ENCODE measurements around the gene BMPER. TPM values are rescaled to one million over a fixed set of nuclear protein-coding genes. Genes with fewer than 3 reads are reported as not detected.

BMPER gene
- total RNA-seq, 1 experiment from 2014 or later = 0.05 TPM

DNA sequence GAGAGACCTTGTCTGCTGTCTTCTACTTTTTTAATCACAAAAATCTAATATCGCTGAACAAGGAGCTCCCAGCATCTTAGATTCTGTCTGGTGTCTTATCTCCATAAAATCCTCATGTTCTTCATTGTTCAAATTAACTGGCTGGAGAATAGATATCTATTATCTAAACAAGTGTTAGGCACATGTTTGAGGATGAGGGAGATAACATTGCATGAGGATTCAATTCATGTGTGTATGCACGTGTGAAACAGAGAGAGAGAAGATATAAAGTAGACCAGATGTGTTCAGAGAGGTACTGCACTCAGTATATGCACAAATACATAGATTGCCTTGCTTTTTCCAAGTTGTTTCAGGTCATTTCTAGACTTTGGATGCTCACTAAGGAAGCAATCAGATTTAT, 5.4 kb downstream of the BMPER start:
- in situ Hi-C loops (cut with HindIII; ENCODE audit: low pct_unique_long_range_greater_than_20kb, low sequenced_read_pairs) = no loop called here
- no peak for DNase-seq (ENCODE audit: low read depth, low spot score)

DNA sequence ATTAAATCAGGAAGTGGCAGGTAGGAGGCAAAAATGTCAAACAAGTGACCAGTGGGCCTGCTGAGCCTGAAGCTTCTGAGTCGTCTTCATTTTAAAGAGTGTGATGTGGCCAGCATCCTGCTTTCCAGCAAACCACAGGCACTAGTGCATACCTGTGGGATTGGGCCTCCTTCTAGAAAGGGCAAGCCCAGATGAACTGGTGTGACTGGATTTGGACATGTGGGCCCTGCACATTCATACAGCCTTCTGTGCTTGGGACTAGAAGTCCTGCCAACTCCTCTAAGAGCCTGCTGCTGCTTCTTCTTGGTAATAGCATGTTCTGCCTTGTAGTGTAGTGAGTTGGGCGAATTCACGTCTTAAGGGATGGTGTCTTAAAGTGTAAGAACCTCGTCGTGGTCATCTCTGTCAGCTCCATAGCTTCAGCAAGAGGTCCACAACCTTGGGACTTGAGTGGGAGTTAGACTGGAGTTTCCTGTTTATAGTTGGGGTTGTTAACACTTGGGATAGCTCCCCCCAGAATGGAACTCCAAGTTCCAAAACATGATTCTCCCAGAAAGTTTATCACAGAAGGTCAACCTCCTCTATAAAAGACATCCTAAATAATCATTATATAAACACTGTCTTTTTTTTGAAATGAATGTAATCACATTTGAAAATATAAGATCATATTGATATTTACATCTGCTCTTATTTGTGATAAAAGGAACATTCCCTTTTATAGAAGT, 11.2 kb downstream of the BMPER start:
- in situ Hi-C loops (cut with HindIII; ENCODE audit: low pct_unique_long_range_greater_than_20kb, low sequenced_read_pairs) = no loop called here
- no peak for DNase-seq (ENCODE audit: low read depth, low spot score)

DNA sequence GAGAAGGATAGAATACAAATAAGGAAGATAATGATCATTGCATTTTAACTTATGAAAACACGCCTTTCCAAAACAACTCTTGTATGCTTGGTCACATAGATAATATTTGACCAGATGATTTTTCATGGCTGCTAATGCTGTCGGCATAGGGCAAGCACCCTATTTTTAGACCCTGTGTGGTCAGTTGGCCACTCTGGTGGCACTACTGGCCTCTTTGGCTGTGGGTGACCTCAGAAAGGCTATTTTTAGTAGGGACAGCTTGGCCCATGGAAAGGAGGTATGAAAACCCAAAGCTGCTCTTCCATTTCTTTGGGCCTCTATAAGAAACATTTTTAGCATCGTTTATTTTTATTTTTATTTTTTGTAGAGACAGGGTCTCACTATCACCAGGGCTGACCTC, 12.3 kb downstream of the BMPER start:
- in situ Hi-C loops (cut with HindIII; ENCODE audit: low pct_unique_long_range_greater_than_20kb, low sequenced_read_pairs) = no loop called here
- DNase-seq (ENCODE audit: low read depth, low spot score) = no peak

DNA sequence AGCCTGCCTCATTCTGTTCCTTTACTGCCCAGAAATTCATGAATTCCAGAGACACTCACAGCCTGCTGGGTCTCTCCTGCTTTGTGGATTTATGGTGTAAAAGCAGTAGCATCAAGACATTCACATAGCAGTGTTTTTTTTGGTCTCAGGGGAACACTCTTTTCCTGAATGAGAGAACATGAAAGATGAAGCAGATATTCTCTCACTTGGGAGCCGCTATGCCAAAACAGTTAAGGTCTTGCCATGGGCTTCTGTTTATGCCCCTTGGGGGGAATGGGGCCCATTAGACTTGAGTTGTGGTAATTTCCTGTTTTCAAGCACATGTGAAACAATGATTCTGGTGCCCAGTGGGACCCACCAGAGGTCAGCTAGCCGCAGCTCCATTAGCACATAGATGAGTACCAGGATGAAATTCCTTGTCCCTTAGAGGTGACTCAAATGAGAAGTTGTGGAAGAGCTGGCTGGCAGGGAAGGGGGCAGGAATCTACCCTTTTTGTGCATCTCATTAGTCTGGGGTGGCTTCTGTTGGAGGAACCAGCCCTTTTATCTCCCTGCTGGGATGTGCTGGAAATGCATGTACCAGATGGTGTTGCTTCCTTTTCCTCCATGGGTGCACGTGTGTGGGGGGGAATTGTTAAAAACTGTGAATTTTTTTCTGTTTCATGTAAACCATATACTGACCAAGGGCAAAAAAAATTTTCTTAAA, 13.3 kb downstream of the BMPER start:
- no peak for DNase-seq (ENCODE audit: low read depth, low spot score)
- in situ Hi-C loops (cut with HindIII; ENCODE audit: low pct_unique_long_range_greater_than_20kb, low sequenced_read_pairs) = no loop called here

DNA sequence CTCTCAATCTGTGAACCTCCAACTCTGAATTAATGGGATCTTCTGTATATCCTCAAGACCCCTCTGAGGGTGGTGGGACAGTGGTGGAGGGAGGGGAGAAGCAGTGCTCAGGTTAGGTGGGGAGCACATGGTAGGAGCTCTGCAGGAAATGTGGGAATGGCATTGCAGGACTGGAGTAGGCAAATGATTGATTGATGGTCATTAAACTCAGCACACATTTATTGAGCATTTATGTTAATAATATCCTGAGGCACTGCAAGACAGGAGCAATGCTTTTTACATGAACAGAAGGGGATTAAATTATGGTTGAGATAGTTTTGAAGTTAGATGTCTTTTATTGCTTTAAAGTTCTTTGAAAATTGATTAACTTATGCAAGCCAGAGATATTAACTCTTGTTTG, 14.1 kb downstream of the BMPER start:
- in situ Hi-C loops (cut with HindIII; ENCODE audit: low pct_unique_long_range_greater_than_20kb, low sequenced_read_pairs) = no loop called here
- no peak for DNase-seq (ENCODE audit: low read depth, low spot score)

DNA sequence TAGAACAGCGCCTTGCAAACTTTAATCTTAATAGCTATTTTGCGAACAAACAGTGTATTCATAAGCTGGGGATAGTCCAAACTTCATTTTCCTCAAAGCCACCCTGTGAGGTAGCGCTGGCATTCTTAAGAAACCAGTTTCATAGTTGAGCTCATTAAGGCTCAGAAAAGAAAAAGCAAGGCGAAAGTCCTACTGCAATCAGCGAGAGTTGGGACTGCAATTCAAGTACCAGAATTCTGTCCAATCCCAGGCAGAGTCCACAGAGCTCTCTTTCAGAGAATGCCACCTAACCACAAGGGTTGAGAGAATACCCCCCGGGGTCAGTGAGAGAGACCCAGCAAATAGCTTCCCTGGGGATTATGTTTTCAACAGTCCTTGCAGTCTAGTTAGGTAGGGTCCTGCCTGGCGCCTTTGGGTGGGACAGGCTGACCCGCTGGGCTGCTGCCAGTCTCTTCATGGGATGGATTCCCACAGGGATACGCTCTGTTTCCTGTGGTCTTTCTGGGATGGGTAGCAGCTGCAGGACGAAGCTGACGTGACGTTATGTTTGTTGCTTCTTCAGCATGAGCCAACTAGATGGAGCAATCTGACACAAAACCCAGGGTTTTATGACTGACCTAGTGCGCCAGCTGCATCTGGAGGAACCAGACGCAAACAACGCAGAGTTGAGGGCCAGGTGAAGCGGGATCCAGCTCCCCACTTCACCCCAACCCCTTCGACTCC, 16.0 kb downstream of the BMPER start:
- in situ Hi-C loops (cut with HindIII; ENCODE audit: low pct_unique_long_range_greater_than_20kb, low sequenced_read_pairs) = no loop called here
- DNase-seq (ENCODE audit: low read depth, low spot score) = peak; percentile 28

DNA sequence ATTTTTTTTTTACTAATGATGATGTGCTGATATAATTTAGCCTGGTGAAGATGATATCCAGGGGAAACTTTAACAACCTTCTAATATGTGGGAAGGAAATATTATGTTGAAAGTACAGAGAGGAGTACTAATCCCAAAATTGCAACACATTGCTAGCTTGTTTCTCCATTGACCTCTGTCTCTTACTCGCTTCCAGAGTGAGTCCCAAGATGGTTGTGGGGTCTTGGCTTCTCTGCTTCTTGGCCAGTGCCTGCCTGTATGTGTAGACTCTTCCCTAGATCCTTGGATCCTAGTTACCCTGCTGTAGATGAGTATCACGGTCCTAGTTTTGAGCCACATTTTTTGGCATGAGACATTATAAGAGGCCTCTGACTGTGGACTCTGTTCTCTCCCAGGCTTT, 17.5 kb downstream of the BMPER start:
- in situ Hi-C loops (cut with HindIII; ENCODE audit: low pct_unique_long_range_greater_than_20kb, low sequenced_read_pairs) = no loop called here

DNA sequence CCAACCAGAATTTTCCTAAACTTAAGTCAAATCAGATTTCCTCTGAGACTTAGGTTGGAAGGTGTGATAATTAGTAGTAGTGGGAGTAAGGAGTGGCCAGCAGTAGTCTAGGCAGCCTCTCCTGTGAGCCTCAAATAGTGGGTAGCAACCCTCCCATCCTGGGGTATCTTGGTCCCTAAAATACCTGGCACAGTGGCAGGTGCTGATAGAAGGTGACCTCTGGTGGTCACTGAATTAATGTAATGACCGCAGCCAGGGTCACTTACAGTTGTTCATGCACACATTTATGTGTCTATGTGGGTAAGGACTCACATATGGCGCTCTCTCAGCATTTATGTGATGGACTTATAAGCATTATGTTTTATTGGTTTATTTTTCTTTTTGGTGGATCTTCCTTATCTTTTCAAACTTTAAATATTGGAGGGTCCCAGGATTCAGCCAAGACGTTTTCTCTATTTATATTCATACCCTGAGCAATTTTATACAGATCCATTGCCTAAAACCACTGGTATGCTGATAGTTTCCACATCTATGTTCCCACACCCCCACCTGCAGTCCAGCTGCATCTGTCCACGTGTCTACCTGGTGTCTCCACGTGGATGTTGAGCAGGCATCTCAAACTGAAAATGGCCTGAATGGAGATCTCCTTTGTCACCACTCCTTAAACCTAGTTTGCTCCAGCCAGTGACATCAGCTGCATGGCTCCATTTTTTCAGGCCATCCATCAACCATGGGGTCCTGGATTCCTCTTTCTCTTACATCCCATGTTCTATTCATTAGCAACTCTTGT, 18.3 kb downstream of the BMPER start:
- no peak for DNase-seq (ENCODE audit: low read depth, low spot score)
- in situ Hi-C loops (cut with HindIII; ENCODE audit: low pct_unique_long_range_greater_than_20kb, low sequenced_read_pairs) = no loop called here

More for the DNA sequence above, 17.5 kb downstream of the BMPER start:
- no peak for DNase-seq (ENCODE audit: low read depth, low spot score)

DNA sequence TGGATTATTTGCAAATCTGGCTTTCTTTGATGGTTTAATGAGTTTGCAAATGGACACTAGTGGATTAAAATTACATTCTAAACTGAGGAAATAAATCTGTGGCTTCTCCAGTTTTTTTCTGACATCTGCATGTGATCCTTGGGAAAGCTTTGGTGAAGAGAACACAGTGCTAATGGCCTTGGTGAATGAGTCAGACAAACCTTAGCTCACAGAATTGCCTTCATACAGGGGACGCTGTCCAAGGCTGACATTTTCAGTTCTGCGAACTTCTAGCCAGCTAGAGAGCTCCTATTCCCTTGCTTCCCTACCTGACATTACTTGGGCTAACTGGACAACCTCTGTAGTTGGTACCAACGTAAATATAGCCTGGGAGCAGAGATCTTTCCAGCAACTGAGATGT, 21.2 kb downstream of the BMPER start:
- DNase-seq (ENCODE audit: low read depth, low spot score) = no peak
- in situ Hi-C loops (cut with HindIII; ENCODE audit: low pct_unique_long_range_greater_than_20kb, low sequenced_read_pairs) = no loop called here

DNA sequence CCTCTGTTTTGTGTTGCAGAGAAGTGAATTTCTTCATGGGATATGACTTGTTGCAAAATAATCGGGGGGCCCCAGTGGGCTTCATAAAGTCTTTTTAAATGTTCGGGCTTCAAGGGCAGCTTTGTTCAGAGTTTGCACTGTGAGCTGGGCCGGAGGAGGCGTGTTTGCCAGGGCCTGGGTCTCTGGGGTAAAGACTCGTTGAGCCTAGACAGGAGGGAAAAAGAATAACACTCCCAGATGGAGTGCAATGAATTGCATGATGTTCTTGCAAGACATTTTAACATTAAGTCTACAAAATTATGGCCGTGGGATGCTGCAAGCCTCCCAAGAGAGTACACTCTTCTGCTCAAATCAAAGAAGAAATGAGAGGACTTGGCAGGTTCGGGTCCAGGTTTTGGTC, 23.6 kb downstream of the BMPER start:
- in situ Hi-C loops (cut with HindIII; ENCODE audit: low pct_unique_long_range_greater_than_20kb, low sequenced_read_pairs) = no loop called here
- no peak for DNase-seq (ENCODE audit: low read depth, low spot score)

DNA sequence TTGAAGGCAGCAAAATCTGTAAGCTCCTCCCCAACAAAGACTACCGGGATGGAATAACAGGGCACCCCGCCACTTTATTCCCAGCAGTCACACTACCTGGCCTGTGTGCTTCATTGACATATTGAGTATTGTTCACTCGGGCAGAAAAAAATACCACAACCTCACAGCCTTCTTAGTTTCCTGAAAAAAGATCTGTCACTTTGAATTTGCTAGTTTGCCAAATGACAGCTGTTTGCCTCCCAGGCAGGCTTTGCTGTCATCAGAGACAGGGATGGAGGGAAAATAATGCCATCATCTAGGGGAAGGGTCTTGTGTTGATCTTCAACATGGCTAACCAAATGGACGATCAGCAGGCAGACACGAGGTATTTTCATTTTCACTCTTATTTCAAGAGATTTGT, 26.9 kb downstream of the BMPER start:
- in situ Hi-C loops (cut with HindIII; ENCODE audit: low pct_unique_long_range_greater_than_20kb, low sequenced_read_pairs) = no loop called here
- no peak for DNase-seq (ENCODE audit: low read depth, low spot score)

DNA sequence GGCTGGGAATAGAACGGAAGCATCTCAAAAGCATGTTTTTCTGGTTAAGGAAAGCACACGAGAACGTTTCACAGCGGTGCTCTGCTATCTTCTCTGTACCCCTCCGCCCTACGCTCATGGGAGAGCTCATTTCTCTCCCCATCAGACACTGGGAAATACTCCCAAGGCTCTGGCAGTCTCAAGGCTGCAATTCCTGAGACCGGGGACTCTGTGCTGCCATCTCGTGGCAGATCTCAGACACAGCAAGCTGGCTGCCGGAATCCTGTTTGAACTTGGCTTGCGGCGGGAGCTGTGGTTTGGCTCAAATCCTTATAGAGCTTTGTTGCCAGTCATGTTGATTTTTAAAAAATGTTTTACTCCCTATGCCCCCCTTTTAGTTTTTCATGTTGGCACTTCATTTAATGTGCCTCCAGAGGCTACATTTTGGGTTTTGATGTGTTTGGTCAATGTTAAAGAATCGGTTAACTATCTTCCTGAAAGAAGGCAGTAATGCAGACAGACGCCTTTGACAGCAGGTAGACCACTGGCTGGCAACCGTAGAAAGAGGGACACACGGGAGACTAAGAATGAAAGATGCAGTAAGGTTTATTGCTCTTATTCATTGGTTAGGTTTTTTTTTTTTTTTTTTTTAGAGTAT, 27.6 kb downstream of the BMPER start:
- in situ Hi-C loops (cut with HindIII; ENCODE audit: low pct_unique_long_range_greater_than_20kb, low sequenced_read_pairs) = no loop called here
- DNase-seq (ENCODE audit: low read depth, low spot score) = peak; percentile 93

DNA sequence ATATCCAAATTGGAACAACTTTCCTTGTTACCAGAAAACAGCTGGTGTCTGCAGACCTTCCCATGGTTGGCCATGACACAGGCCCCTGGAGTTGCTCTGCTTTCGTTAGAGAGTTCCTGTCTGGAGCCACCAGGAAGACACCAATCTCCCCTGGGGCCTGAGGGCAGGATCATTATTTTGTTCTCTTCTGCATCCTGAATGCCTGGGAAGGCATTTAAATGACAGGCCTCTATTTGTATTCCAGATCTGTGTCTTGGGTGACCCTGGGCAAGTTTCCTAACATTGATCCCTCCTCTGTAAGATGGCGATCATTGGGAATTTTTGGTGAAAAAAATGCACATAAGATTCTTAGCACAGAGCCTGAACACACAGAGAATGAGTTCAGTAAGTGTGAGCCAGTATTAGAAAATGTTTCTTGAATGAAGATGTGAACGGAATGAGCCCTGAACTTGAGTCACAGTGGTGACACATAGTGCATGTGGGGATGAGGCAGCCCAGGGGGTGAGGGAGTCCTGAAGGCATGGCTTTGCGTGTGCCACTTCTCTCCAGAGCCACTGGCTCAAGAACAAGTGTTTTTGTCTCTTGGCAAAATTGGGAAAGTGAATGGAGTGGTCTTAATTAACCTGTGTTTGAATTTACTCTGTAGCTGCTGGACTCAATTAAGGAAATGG, 28.4 kb downstream of the BMPER start:
- in situ Hi-C loops (cut with HindIII; ENCODE audit: low pct_unique_long_range_greater_than_20kb, low sequenced_read_pairs) = no loop called here
- no peak for DNase-seq (ENCODE audit: low read depth, low spot score)

DNA sequence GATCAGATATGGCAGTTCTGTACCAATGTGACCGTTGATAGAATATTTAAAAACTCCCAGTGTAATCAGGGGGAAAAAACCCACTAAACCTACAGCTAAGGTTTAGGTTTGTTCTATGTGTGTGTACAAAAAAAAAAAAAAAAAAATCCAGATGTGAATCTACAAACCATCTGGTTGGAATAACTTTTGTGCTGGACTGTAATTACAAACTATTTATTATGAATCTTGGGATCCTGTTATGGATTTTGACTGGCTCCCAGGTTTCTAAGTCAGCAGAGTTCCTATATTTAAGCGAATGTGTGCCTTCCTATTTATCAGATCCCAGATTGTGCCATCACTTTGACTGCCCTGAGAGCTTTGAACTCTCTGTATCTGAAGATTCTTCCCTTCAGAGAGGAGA, 29.1 kb downstream of the BMPER start:
- DNase-seq (ENCODE audit: low read depth, low spot score) = no peak
- in situ Hi-C loops (cut with HindIII; ENCODE audit: low pct_unique_long_range_greater_than_20kb, low sequenced_read_pairs) = no loop called here

DNA sequence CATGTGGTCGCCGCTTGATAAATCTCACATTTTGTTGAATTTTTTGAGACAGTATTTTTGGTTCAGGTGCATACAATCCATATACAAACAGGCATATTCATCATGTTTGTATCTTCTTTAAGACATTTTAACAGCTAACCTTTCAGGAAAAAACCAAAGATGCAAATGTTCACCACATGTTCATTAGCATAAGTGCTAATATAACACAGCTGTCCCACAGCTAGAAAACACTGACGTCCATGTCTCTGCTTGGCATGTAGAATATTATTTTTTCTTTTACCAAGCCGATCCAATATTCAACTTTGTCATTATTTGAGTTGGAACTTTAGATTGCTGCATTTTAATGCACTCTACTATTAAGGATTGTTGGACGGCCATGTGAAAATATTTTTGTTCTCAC, 31.2 kb downstream of the BMPER start:
- DNase-seq (ENCODE audit: low read depth, low spot score) = no peak
- in situ Hi-C loops (cut with HindIII; ENCODE audit: low pct_unique_long_range_greater_than_20kb, low sequenced_read_pairs) = no loop called here

DNA sequence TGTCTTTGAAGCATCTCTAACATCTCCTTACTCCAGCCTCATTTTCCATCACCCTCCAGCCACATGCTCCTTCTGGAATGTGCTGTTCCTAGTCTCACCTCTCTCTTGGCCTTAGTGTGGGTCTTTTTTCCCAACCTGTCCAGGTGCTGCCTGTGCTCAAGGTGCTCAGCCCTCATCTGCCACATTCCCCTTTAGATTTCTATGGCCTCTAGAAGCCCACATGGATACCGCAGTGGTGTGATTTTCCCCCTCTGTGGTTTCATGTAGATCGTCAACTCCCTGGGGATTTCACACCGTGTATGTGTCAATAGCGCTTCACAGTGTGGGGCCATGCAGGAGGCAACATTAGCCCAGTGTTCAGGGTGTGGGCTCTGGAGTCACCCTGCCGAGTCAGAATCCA, 32.5 kb downstream of the BMPER start:
- DNase-seq (ENCODE audit: low read depth, low spot score) = no peak
- in situ Hi-C loops (cut with HindIII; ENCODE audit: low pct_unique_long_range_greater_than_20kb, low sequenced_read_pairs) = no loop called here

DNA sequence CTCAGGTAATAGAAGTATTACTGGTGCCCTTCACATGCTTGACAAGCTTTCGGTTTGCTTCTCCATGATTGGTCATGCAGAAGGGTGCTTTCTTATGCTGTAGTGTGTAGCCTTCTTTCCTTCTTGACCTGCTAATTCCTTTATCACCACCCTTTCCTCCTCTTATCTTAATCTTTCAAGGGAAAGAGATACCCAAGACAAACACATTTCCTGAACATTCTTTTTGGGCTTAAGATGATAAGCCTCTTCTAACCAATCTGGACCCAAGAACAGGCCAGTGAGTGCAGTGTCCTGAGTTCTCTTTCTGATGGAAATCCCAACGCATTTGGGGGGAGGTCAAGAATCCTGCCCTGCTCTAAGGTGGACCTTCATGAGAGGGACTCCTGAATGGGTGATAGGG, 33.8 kb downstream of the BMPER start:
- in situ Hi-C loops (cut with HindIII; ENCODE audit: low pct_unique_long_range_greater_than_20kb, low sequenced_read_pairs) = no loop called here

More for the DNA sequence above, 33.8 kb downstream of the BMPER start:
- no peak for DNase-seq (ENCODE audit: low read depth, low spot score)
